ENCODE measurements around the gene FOCAD.

DNA sequence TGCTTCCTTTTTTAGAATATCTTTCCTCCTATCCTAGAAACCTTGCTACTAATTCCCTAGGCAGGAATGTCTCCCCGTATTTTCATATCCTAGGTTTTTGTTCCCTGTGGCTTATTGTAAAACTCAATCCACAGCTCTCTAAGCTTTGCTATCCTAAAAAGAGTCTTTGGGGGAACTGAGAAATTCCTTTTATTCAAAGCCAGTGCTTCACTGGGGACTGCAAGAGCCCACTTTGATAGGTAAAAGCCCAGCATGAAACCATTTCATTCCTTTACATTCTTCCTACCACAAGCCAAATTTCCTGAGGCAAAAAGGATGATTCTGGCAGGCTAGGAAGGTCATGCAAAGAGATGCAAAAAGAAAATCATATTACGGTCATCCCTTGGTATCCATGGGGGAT is 353.2 kb downstream of the FOCAD start:
- TF ChIP-seq, protein P1, sequence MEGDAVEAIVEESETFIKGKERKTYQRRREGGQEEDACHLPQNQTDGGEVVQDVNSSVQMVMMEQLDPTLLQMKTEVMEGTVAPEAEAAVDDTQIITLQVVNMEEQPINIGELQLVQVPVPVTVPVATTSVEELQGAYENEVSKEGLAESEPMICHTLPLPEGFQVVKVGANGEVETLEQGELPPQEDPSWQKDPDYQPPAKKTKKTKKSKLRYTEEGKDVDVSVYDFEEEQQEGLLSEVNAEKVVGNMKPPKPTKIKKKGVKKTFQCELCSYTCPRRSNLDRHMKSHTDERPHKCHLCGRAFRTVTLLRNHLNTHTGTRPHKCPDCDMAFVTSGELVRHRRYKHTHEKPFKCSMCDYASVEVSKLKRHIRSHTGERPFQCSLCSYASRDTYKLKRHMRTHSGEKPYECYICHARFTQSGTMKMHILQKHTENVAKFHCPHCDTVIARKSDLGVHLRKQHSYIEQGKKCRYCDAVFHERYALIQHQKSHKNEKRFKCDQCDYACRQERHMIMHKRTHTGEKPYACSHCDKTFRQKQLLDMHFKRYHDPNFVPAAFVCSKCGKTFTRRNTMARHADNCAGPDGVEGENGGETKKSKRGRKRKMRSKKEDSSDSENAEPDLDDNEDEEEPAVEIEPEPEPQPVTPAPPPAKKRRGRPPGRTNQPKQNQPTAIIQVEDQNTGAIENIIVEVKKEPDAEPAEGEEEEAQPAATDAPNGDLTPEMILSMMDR (IDR thresholded peaks at IDR 0.05): no peak
- no peak for TF ChIP-seq POLR2A (IDR thresholded peaks at IDR 0.05)
